ENCODE data around the gene LMX1B.

LMX1B gene

DNA sequence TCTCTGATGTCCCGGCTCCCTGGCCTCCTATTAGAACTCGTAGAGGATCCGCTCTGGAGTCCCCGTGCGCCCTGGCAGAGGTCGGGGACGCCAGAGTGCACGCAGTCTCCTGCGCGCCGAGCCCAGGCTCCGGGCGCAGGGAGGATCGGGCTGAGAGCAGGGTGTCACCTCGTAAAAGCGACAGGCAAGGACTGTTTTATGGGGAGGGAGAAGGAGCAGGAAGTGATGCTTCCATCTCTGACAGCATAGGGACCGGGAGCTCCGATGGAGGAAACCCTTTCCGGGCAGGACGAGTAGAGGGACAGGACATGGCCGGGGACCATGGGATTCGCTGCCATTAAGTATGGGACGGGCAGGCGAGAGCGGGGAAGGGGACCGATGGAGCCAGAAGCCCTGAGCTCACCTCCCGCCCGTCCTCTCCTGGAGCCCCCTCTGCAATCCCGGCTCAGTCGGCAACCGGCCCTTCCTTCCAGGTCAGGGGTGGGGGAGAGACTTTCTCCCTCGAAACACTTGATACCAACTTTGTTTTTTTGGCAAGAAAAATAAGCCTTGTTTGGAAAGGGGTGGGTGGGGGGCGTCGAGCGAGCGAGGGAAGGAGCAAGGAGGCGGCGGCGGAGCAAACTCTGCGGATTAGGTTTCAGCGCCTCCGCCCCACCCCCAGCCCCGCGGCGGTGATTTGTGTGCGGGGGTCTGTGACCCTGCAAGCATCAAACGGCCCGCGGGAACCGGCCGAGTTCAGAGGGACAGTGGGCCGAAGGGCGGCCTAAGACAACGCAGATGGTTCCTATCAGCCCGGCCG is 12.6 kb downstream of the LMX1B start:
- no peak for DNase-seq

DNA sequence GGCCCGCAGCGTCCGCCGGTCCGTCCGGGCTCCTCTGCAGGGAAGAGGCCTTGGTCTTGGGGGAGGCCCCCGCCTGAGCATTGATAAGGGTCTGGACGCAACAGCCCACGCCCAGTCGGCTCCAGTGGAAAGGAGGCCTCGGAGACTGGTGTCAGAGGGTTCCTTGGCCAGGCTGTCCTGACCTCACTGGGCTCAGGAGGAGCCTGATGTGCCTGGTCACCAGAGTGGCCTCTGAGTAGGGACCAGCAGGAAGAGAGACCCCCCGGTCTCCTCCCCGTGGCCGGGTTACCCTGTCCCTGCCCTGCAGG is 13.2 kb downstream of the LMX1B start:
- no peak for DNase-seq
- intact Hi-C loops (cut with DNase I): no loop called here

More for the DNA sequence above, 12.6 kb downstream of the LMX1B start:
- intact Hi-C loops (cut with DNase I): no loop called here

GRCh38 chr9:126628146-126628545 is 14.4 kb downstream of the LMX1B start:
- DNase-seq: no peak

DNA sequence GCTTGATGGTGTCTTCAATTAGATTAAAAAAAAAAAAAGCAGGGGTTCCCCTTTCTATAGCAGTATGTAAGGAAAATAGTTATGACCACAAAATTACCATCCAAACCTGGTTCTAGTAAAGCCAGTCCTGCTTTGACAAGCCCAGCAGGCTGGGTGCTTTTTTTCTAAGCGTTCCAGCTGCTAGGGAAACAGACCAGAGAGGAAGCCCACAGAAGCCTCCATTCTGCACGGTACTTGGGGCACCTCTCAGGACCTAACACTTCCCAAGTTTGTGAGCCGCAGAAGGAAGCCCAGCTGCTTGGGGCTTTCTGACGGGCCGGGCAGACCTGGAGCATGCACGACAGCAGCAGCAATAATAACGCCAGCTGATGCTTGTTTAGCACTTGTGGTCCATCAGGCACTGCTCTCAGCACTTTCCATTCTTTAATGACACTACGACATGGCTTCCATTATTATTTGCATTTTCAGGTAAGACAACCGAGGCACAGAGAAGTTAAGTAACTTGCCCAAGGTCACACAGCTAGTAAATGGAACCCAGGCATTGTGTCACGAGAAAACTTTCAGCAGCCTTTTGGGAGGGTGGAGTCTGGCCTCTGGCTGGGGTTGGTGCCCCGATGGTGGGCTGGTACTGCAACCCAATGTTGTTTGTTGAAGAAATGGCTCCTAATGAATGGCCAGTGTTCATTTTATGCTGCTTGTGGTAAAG is 15.4 kb downstream of the LMX1B start:
- intact Hi-C loops (cut with DNase I): no loop called here
- DNase-seq: no peak

More at GRCh38 chr9:126628146-126628545, 14.4 kb downstream of the LMX1B start:
- intact Hi-C loops (cut with DNase I): no loop called here

DNA sequence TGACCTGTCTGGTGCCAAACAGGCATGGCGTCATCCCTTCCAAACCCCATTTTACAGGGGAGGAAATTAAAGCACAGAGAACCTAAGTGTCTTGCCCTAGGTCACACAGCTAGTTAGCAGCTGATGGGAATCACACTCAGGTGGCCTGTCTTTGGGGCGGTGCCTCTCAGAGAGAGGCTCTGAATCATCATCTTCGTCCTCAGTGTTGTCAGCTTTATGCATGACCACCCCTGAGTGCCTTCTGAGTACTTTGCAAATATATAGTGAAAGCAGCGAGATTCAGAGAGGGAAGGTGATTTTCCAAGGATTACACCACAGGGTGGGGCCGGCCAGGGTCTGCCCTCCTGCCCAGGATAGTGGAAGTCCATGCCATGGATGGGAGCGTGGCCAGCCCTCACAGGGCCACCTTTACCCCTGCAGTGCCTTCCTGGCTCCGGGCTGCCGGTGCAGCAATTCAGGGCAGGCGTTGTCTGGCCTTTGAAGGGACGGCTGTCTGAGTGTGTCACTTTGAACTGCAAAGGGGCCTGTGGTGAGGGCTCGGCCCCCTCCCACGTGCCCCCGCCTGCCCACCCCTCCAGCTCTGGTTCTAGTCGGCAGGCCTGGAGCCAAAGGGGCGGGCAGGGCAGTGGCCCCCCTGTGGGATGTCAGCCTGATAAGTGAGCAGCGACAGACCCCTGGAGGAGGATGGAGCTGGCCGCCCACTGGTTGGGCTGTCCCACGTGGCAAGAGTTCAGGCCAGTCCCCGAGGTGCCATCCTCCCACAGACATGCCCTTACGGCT is 16.9 kb downstream of the LMX1B start:
- no peak for DNase-seq
- intact Hi-C loops (cut with DNase I): no loop called here

DNA sequence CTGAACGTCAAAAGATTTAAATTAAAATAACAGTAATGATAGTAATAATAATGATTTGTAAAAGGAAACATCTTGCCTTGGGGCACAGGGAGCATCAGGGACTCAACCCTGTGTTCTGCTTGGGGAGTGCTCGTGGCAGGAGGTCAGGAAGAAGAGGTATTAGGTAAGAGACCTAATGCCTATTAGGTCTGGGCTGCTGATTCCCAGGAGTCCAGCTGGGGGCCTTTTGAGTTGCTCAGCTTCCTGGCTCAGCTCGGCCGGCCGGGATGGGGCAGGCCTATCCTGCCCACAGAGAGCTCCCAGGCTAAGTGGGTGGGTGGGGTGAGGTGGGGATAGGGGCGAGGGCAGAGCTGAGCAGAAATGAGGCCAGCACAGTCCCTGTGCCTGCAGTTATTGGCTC is 17.5 kb downstream of the LMX1B start:
- intact Hi-C loops (cut with DNase I): no loop called here
- no peak for DNase-seq

DNA sequence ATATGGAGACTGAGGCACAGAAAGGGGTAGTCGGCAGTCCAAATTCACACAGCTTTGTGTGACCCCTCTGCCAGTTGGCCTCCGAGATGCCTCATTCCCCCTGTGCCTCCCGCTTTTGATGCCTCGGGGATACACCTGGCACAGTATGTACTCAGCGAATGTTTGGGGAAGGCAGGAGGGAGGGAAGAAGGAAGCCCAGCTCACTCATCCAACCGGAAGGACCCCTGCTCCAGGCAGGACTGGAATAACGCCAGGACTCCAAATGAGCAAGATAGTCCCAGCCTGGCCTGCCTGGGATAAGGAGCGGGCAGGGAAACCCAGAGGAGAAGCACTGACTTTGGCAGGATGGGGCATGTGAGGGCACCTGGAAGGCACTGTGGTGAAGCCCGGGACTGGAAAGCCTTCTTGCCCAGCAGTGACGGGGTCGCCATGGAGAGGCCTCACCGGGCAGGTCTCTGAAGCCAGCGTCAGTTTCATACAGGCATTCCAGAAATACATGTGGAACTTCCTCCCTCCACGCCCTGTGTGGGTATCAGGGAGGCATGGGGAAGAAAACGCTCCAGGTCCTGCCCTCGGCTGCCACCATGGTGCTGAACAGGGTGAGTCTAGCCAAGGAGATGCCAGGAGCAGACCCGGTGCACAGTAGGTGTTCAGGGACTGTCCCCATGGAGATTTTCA is 20.3 kb downstream of the LMX1B start:
- DNase-seq: no peak
- intact Hi-C loops (cut with DNase I): no loop called here

DNA sequence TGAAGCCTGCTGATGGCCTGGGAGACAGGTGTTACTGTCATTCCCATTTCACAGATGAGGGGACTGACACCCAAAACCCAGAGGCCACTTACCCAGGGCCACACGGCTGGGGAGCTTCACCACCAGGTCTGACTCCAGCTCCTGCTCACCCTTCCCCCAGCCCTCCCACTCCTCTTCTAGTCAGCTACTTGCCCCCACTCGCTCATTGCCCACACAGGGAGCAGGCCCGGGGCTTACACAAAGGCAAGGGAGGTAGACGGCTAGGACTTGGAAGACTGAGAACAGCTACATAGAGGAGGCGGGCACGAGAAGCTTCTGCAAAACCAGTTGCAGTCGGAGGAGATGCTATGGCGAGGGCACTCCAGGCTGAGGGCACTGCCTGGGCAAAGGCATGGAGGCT is 21.3 kb downstream of the LMX1B start:
- intact Hi-C loops (cut with DNase I): no loop called here
- DNase-seq: no peak

GRCh38 chr9:126635661-126636439 is 22.1 kb downstream of the LMX1B start:
- DNase-seq: no peak
- intact Hi-C loops (cut with DNase I): no loop called here

DNA sequence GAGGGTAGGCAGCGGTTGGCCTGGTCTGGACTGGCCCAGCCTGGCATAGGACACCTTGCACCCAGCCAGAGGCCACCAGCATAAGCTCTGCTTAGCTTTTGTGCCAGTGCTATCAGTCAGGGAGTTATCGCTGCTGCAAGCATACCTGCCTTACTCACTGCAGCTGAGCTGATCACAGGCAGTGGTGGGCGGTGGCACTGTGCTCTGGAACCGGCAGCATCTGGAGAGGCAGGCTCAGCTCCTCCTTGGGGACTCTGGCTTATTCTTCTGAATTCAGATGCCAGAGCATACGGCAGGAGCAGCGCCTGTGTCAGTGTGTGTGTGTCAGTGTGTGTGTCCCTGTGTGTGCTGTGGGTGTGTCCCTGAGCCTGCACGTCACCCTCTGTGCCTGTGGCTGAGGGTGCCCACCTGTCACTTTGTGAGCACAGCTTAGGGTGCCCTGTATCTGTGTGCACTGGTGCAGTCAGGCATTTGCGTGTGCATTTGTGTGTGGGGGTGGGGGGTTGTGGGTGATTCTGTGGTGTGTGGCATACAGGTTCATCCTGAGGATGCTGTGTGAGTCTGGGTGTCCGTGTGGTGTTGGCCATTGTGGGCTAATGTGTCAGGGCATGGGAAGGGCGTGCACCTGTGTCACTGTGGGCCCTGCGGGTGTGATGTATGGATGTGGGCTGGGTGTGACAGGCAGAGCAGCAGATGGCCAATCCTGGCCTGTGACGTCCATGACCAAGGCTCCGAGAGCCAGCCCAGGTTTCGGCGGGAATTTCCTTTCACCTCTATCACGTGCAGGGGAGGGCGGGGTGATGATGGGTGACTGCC is 23.5 kb downstream of the LMX1B start:
- intact Hi-C loops (cut with DNase I): no loop called here
- DNase-seq: peak in 1 of 10 donors; percentile 32

- intact Hi-C loops (cut with DNase I): no loop called here
- DNase-seq: no peak
Observed at GRCh38 chr9:126638571-126639132, 24.9 kb downstream of the LMX1B start.

- intact Hi-C loops (cut with DNase I): no loop called here
- no peak for DNase-seq
Observed at GRCh38 chr9:126639318-126640000, 25.7 kb downstream of the LMX1B start.

DNA sequence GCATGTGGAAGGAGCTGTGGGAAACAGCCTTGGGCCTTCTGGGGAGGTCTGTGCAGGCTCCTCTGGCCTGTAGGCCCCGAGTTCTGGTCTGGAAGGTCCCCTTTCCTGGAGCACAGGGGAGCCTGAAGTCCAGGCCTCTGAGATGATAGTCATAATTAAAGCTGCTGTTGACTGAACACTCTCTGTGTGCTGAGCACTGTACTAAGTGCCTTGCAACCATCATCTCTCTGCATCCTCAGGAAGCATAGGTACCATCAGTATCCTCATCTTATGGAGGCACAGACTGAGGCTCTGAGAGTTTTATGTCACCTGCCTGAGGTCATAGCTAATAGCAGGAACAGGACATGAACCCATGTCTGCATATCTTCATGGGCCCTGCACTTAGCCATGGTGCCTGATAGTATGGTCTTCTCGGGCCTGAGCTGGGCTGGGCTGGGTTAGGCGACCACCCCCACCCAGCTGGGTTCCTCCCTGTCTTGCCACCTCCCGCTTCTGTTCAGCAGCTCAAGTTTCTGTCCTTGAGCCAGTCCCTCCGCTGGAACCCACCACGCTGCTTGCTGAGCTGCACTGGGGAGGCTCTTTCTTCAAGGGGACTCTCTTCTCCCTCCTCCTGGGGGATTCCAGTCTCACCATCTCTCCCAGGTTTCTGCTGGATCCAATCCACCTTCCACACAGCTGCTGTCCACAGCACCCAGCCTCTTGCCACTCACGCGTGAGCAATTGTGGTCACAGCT is 27.6 kb downstream of the LMX1B start:
- no peak for DNase-seq
- intact Hi-C loops (cut with DNase I): no loop called here

GRCh38 chr9:126642010-126642744 is 28.4 kb downstream of the LMX1B start:
- no peak for DNase-seq
- intact Hi-C loops (cut with DNase I): no loop called here

- intact Hi-C loops (cut with DNase I): no loop called here
- DNase-seq: no peak
Observed at GRCh38 chr9:126642839-126643238, 29.1 kb downstream of the LMX1B start.

DNA sequence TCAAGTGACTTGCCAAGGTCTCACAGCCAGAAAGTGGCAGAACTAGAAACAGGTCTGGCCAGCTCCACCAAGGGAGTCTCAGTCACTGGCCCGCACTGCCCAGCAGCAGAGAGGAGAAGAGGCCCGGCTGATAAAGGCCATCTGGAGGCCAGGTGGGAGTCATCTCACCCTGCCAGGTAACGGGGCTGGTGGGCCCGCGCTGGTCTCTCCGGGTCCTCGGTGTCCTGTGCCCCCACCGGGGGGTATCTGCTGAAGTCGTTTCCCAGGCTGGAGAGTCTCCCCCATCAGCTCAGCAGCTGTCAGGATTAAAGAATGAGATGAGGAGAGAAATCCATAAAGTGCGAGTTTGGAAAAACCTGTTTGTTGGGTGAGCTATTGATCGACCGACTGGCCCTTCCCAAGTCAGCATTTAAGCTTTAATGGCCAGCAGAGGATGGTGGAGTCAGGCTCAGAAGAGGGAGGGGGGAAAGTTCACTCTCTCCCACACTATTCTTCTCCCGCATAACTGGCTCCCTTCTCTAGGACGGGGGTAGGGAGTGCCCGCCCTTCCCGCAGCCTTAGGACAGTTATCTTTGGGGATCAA is 30.3 kb downstream of the LMX1B start:
- intact Hi-C loops (cut with DNase I): no loop called here
- no peak for DNase-seq

GRCh38 chr9:126646162-126646561 is 32.4 kb downstream of the LMX1B start:
- intact Hi-C loops (cut with DNase I): no loop called here
- no peak for DNase-seq

All from posterior cingulate gyrus (tissue), 11 donors.